ENCODE measurements around the gene NDUFAF2. TPM values are rescaled to one million over a fixed set of nuclear protein-coding genes. Genes with fewer than 3 reads are reported as not detected.

Gene NDUFAF2
- total and polyA plus RNA-seq, 2 of the 13 experiments (the other 11 are each of a cell fraction or from before 2014, with no cell fraction given), result 34.0 to 78.4 TPM

DNA sequence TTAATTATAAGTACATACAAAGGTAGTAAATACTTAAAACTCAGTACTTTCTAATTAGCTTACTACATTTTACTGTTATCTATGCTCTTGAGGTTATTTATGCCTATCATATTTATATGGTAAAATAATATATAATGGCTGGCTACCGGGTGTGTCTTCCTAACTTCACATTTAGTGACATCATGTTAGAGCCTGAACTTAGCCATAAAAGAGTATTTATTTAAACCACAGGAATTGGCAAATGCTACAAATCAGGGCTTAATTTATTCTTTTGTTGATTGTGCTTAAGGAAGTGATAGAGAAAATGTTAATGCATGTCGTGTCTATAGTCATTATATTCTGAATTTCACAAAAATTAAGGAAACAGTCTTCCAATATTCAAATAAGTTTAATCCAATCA is 73.1 kb downstream of the NDUFAF2 start (continued):
- TF ChIP-seq TBX2 (CRISPR knock-in tag; IDR thresholded peaks at IDR 0.05; ENCODE audit: borderline replicate concordance) (no peak), ZNF674 (CRISPR knock-in tag; IDR thresholded peaks at IDR 0.05; ENCODE audit: low read depth) (no peak)

DNA sequence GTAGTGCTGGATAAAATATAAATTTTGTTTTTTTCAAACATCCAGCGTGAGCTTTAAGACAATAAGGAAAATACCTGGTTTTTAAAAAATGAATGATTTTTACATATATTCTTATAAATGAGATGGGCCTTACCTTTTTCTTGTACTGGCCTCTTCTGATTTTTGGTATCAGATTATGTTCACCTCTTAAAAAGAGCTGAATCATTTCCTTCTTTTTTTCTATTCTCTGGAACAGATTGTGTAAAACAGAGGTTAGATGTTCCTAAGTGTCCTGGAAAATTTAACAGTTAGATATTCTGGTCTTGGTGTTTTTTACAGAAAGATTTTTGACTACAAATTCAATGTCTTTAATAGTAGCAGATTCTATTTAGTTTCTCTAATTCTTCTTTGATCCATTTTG is 74.6 kb downstream of the NDUFAF2 start:
- WGBS (ENCODE audit: low lambda C conversion rate), result 98% methylated on average over 1 of the region's 1 CpG
- POLR2A ChIA-PET, result no interaction called here
- no TSS peak for BruUV-seq (replicated peaks)
- no peaks in the 10 kb centered on the region for H3K27me3 ChIP-seq (ENCODE audit: control insufficient read depth in 1 of 2, insufficient read depth in 2 of 2, low read length in 2 of 2)
- DNase-seq (ENCODE audit: low spot score), result no peak
- intact Hi-C loops (cut with micrococcal nuclease; ENCODE audit: unreplicated experiment), result no loop called here
- H3K4me3 ChIP-seq (replicated peaks in 1 of 3; ENCODE audit: insufficient read depth in 1 of 3, low read depth in 2 of 3, low read length in 3 of 3), result no peak overlapping the region
- CTCF ChIA-PET (ENCODE audit: low intra/inter-chr PET ratio, low total read pairs), result no interaction called here
- H3K4me1 ChIP-seq (ENCODE audit: insufficient read depth, low read length), result no peaks in the 10 kb centered on the region
- in situ Hi-C loops (cut with HindIII; ENCODE audit: extremely low pct_ligation_motif_present, low pct_unique_long_range_greater_than_20kb), result no loop called here
- H4K20me1 ChIP-seq (ENCODE audit: insufficient read depth, low read length), result no peaks in the 10 kb centered on the region
- no peaks in the 10 kb centered on the region for H3K9me3 ChIP-seq (ENCODE audit: low read length)
- no peaks in the 10 kb centered on the region for H3K36me3 ChIP-seq (replicated peaks in 1 of 2; ENCODE audit: control insufficient read depth in 1 of 2, insufficient read depth in 2 of 2, low read length in 2 of 2)
- TF ChIP-seq ZNF773 (CRISPR knock-in tag; IDR thresholded peaks at IDR 0.05; ENCODE audit: borderline replicate concordance) (no peak), MAFG (CRISPR knock-in tag; IDR thresholded peaks at IDR 0.05) (no peak), NFIB (CRISPR knock-in tag; IDR thresholded peaks at IDR 0.05; ENCODE audit: borderline replicate concordance) (no peak), ARNTL (CRISPR knock-in tag; IDR thresholded peaks at IDR 0.05) (no peak), GPN1 (CRISPR knock-in tag; IDR thresholded peaks at IDR 0.05; ENCODE audit: borderline replicate concordance) (no peak), NR1H2 (CRISPR knock-in tag; IDR thresholded peaks at IDR 0.05; ENCODE audit: borderline replicate concordance, low read depth) (no peak), ZNF136 (CRISPR knock-in tag; IDR thresholded peaks at IDR 0.05; ENCODE audit: low read depth) (no peak), SETDB1 (CRISPR knock-in tag; IDR thresholded peaks at IDR 0.05; ENCODE audit: borderline replicate concordance) (no peak), NR2C2 (CRISPR knock-in tag; IDR thresholded peaks at IDR 0.05; ENCODE audit: borderline replicate concordance) (no peak), MEF2D (CRISPR knock-in tag; IDR thresholded peaks at IDR 0.05) (no peak), NFRKB (IDR thresholded peaks at IDR 0.05) (no peak), KAT8 (CRISPR knock-in tag; IDR thresholded peaks at IDR 0.05) (no peak)
- TF ChIP-seq, protein P1, sequence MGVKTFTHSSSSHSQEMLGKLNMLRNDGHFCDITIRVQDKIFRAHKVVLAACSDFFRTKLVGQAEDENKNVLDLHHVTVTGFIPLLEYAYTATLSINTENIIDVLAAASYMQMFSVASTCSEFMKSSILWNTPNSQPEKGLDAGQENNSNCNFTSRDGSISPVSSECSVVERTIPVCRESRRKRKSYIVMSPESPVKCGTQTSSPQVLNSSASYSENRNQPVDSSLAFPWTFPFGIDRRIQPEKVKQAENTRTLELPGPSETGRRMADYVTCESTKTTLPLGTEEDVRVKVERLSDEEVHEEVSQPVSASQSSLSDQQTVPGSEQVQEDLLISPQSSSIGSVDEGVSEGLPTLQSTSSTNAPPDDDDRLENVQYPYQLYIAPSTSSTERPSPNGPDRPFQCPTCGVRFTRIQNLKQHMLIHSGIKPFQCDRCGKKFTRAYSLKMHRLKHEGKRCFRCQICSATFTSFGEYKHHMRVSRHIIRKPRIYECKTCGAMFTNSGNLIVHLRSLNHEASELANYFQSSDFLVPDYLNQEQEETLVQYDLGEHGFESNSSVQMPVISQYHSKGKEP (CRISPR knock-in tag; IDR thresholded peaks at IDR 0.05), result no peak
- no peak overlapping the region for H2AFZ ChIP-seq (ENCODE audit: low read length)
- H3K79me2 ChIP-seq (ENCODE audit: insufficient read depth, low read length), result peaks cover 10% of the 10 kb centered on the region
- FAIRE-seq, result no peak
- H3K4me2 ChIP-seq (ENCODE audit: low read depth, low read length), result no peak overlapping the region
- no peak overlapping the region for H3K9ac ChIP-seq (ENCODE audit: insufficient read depth, low read depth, low read length)
- H3K27ac ChIP-seq (ENCODE audit: extremely low read length, insufficient read depth, low read length), result no peak overlapping the region
- ATAC-seq, result no peak
